Measurements from ENCODE around the gene MTERF2. TPM values are rescaled to one million over a fixed set of nuclear protein-coding genes. Genes with fewer than 3 reads are reported as not detected.

Gene MTERF2
- total and polyA plus RNA-seq, 2 of the 13 experiments (the other 11 are each of a cell fraction or from before 2014, with no cell fraction given): 8.0 to 11.6 TPM

DNA sequence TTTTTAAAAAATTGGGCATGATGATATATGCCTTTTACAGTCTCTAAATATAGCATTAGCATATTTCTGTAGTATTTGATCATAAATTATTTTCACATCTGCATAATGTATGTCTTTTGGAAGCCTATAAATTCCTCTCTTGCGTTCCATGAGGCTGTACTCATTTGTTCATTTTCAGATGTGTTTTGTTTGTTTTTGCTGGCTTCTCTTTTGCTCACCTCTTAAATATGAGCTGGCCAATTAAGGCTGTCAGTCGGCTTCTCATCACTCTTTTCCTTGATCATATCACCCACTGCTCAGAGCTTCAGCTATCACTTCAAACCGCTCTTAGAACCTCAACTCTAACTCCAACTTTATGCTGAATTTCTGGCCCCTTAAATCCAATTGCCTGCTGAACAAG lies 24.7 kb downstream of the MTERF2 start (continued):
- TF ChIP-seq, protein P1, sequence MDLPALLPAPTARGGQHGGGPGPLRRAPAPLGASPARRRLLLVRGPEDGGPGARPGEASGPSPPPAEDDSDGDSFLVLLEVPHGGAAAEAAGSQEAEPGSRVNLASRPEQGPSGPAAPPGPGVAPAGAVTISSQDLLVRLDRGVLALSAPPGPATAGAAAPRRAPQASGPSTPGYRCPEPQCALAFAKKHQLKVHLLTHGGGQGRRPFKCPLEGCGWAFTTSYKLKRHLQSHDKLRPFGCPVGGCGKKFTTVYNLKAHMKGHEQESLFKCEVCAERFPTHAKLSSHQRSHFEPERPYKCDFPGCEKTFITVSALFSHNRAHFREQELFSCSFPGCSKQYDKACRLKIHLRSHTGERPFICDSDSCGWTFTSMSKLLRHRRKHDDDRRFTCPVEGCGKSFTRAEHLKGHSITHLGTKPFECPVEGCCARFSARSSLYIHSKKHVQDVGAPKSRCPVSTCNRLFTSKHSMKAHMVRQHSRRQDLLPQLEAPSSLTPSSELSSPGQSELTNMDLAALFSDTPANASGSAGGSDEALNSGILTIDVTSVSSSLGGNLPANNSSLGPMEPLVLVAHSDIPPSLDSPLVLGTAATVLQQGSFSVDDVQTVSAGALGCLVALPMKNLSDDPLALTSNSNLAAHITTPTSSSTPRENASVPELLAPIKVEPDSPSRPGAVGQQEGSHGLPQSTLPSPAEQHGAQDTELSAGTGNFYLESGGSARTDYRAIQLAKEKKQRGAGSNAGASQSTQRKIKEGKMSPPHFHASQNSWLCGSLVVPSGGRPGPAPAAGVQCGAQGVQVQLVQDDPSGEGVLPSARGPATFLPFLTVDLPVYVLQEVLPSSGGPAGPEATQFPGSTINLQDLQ (CRISPR knock-in tag; IDR thresholded peaks at IDR 0.05): no peak
- TF ChIP-seq ZMYM4 (CRISPR knock-in tag; IDR thresholded peaks at IDR 0.05): no peak
- TF ChIP-seq ZNF20 (CRISPR knock-in tag; IDR thresholded peaks at IDR 0.05): no peak
- TF ChIP-seq TRIM24 (CRISPR knock-in tag; IDR thresholded peaks at IDR 0.05): no peak
- no peak for TF ChIP-seq ZFP90 (CRISPR knock-in tag; IDR thresholded peaks at IDR 0.05; ENCODE audit: borderline replicate concordance)
- TF ChIP-seq, protein P2, sequence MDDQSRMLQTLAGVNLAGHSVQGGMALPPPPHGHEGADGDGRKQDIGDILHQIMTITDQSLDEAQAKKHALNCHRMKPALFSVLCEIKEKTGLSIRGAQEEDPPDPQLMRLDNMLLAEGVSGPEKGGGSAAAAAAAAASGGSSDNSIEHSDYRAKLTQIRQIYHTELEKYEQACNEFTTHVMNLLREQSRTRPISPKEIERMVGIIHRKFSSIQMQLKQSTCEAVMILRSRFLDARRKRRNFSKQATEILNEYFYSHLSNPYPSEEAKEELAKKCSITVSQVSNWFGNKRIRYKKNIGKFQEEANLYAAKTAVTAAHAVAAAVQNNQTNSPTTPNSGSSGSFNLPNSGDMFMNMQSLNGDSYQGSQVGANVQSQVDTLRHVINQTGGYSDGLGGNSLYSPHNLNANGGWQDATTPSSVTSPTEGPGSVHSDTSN (CRISPR knock-in tag; IDR thresholded peaks at IDR 0.05; ENCODE audit: borderline replicate concordance): no peak
- TF ChIP-seq, protein P3, sequence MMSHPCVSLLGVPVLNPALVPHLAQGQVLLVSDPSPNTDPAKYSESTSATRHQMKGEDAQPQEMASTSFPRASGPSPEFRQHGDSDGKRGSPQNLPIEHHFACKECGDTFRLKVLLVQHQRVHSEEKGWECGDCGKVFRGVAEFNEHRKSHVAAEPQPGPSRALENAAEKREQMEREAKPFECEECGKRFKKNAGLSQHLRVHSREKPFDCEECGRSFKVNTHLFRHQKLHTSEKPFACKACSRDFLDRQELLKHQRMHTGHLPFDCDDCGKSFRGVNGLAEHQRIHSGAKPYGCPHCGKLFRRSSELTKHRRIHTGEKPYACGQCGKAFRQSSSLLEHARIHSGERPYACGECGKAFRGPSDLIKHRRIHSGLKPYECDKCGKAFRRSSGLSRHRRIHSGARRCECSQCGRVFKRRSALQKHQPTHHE (CRISPR knock-in tag; IDR thresholded peaks at IDR 0.05; ENCODE audit: borderline replicate concordance): no peak

DNA sequence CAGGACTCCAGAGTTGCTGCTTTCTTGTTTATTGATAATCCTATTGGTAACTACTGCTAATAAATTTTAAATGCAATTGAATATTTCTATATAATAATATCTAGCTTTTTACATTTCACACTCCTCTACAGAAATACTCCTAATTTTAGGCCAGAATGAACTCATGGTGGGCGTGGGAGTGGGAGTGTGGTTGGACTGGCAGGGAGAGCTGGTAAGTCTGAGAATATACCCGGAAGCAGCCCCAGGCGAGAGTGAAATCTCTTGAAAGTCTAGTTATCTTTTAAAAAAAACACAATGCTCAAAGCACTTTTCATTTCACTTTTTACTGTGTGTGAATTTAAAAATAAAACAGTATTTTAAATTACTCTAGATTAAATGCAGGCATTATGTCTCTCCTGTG lies 26.5 kb downstream of the MTERF2 start:
- ATAC-seq (no peak), DNase-seq (ENCODE audit: low spot score) (no peak), FAIRE-seq (no peak)
- Histone ChIP-seq H3K4me2 (ENCODE audit: low read depth, low read length) (no peak overlapping the region), H4K20me1 (ENCODE audit: insufficient read depth, low read length) (peaks cover 84% of the 10 kb centered on the region), H3K79me2 (ENCODE audit: insufficient read depth, low read length) (peaks cover 94% of the 10 kb centered on the region), H2AFZ (ENCODE audit: low read length) (no peak overlapping the region), H3K27me3 (ENCODE audit: control insufficient read depth in 1 of 2, insufficient read depth in 2 of 2, low read length in 2 of 2) (no peaks in the 10 kb centered on the region; a peak in 1 of 5 replicates), H3K27ac (ENCODE audit: extremely low read length, insufficient read depth, low read length) (no peak overlapping the region), H3K36me3 (replicated peaks in 1 of 2; ENCODE audit: control insufficient read depth in 1 of 2, insufficient read depth in 2 of 2, low read length in 2 of 2) (peaks cover 6 to 29% of the 10 kb centered on the region in 2 experiments; a peak in 4 of 5 replicates), H3K4me3 (replicated peaks in 1 of 3; ENCODE audit: insufficient read depth in 1 of 3, low read depth in 2 of 3, low read length in 3 of 3) (no peak overlapping the region), H3K4me1 (ENCODE audit: insufficient read depth, low read length) (peaks cover 63% of the 10 kb centered on the region), H3K9ac (ENCODE audit: insufficient read depth, low read depth, low read length) (no peak overlapping the region), H3K9me3 (ENCODE audit: low read length) (no peaks in the 10 kb centered on the region)
- POLR2A ChIA-PET: interaction anchor here (0.7 to 0.9 kb wide), 2 partner anchors 14 to 18 kb away, joined by 3 read pairs; no protein-coding TSS in a partner anchor
- TF ChIP-seq RBFOX2 (IDR thresholded peaks at IDR 0.05; ENCODE audit: low read depth, low read length) (0 out of 2 replicates have a peak, but pooled peaks have one; percentile 20), RXRB (CRISPR knock-in tag; IDR thresholded peaks at IDR 0.05; ENCODE audit: borderline replicate concordance) (no peak), NFE2L2 (IDR thresholded peaks at IDR 0.05; ENCODE audit: low read length) (no peak), SNAI1 (CRISPR knock-in tag; IDR thresholded peaks at IDR 0.05; ENCODE audit: borderline replicate concordance) (no peak)
- TF ChIP-seq, protein P3 (CRISPR knock-in tag; IDR thresholded peaks at IDR 0.05; ENCODE audit: borderline replicate concordance): no peak
- TF ChIP-seq, protein P4, sequence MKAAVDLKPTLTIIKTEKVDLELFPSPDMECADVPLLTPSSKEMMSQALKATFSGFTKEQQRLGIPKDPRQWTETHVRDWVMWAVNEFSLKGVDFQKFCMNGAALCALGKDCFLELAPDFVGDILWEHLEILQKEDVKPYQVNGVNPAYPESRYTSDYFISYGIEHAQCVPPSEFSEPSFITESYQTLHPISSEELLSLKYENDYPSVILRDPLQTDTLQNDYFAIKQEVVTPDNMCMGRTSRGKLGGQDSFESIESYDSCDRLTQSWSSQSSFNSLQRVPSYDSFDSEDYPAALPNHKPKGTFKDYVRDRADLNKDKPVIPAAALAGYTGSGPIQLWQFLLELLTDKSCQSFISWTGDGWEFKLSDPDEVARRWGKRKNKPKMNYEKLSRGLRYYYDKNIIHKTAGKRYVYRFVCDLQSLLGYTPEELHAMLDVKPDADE (CRISPR knock-in tag; IDR thresholded peaks at IDR 0.05): no peak
- WGBS (ENCODE audit: low lambda C conversion rate): 97% methylated on average over 3 of the region's 3 CpGs
- in situ Hi-C loops (cut with HindIII; ENCODE audit: extremely low pct_ligation_motif_present, low pct_unique_long_range_greater_than_20kb) (no loop called here), intact Hi-C loops (cut with micrococcal nuclease; ENCODE audit: unreplicated experiment) (no loop called here)
- no TSS peak for BruUV-seq (replicated peaks)
- CTCF ChIA-PET (ENCODE audit: low intra/inter-chr PET ratio, low total read pairs): no interaction called here
